GM18951 (cell line): Measurements from ENCODE around the gene PCDHGB6.

Experiments
- POLR2A ChIP-seq: IDR thresholded peaks from 4 replicates; pipeline ENCODE4 v1.6.1; 2011; ENCODE audit warnings: mild to moderate bottlenecking; ENCODE audit not compliant: insufficient read length, insufficient read depth; ENCODE audit errors: extremely low read depth
- in situ Hi-C: fragments of 300-500 bp; cut with MboI; formaldehyde crosslinking; loops from one replicate; pipeline ENCODE4 v1.12.0; 2022; ENCODE audit warnings: low sequenced_read_pairs, mixed read lengths, inconsistent platforms; ENCODE audit not compliant: unreplicated experiment

Gene PCDHGB6

GRCh38 chr5:141441571-141442170 lies 33.9 kb downstream of the PCDHGB6 start:
- no peak for TF ChIP-seq POLR2A
- in situ Hi-C loops = no loop called here
